Measurements from ENCODE around the gene TCFL5.

GRCh38 chr20:62880147-62880934 is 18.7 kb upstream of the TCFL5 start:
- no peak for TF ChIP-seq CTCF (IDR thresholded peaks at IDR 0.05)
- no peak for TF ChIP-seq ZFX (IDR thresholded peaks at IDR 0.05; ENCODE audit: borderline replicate concordance)
